SW480 (cell line): Measurements from ENCODE around the gene DIPK1C.

Experiments used
- DNase-seq: peaks from one replicate; pipeline ENCODE4 v3.0.0-alpha.2; 2016; ENCODE audit warnings: low spot score

Gene DIPK1C

DNA sequence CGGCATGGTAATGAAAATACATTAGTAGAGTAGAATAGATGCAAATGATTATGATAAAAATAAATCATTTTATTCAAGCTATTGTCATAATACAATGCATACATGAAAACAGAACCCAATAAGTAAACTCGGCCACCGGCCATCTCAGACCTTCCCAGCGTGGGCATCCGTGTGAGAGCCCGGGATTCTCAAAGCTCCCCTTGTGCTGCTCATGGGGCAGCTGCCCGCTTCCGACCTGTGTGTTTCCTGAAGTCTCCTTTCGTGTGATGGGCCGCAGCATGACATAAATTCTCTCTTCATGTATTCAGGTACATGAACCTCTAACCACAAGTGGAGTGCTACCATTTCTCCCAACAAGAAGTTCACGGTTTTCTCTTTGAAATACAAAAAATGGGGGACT is 25.6 kb upstream of the DIPK1C start:
- no peak for DNase-seq

DNA sequence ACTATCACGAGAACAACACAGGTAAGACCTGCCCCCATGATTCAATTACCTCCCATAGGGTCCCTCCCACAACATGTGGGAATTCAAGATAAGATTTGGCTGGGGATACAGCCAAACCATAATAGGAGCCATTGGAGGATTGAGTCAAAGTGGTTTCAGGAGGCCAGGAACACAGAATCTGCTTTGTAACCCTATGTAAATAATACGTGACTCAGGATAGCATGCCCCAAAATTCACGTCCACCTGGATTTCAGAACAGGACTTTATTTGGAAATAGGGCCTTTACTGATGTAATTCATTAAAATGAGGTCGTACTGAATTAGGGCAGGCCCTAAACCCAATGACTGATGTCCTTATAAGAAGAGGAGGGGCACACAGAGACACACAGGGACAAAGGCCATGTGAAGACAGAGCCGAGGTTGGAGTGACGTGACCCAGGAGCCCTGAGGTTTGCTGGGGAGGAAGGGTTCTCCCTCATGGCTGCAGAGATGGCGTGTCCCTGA is 23.1 kb upstream of the DIPK1C start:
- no peak for DNase-seq

DNA sequence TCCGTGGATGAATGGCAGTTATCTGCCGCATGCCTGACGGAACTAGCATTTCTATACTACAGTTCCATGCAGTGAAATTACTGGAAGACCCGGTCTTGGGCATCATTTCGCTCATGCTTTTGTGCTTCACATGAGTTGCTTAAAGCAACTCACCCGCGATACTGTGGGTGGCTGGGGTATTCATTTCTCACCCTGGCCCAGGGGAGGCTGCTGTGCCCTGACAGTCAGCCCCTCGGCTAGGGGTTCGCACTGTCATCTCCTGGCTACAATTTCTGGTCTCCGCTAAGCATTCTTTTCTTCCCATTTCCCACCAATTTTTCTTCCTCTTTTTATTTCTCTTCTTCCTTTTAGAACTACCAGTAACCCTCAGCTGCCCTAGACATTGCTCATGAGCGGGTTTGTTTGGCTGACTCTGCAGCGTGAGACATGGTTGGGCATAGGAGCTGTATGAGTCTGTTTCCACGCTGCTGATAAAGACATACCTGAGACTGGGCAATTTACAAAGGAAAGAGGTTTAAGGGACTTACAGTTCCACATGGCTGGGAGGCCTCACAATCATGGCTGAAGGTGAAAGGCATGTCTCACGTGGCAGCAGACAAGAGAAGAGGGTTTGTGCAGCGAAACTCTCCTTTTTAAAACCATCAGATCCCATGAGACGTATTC is 22.5 kb upstream of the DIPK1C start:
- no peak for DNase-seq

DNA sequence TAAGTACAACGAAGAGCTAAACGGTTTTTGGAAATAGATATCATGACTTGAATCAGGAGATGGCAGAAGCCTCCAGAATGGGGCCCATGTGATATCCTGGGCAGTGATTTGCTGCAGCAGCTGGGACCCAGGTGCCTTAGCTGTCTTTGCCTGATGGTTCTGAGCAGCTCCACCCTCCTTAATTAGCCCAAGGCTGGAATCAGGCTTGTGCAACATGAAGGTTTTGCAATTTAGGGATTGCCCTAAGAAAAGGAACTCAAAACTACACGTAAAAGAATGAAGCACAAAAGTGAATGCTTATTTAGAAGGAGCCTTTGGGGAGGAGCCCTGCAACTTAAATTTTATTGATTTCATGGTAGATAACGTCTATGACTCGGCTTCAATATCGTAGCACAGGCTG is 21.8 kb upstream of the DIPK1C start:
- no peak for DNase-seq

DNA sequence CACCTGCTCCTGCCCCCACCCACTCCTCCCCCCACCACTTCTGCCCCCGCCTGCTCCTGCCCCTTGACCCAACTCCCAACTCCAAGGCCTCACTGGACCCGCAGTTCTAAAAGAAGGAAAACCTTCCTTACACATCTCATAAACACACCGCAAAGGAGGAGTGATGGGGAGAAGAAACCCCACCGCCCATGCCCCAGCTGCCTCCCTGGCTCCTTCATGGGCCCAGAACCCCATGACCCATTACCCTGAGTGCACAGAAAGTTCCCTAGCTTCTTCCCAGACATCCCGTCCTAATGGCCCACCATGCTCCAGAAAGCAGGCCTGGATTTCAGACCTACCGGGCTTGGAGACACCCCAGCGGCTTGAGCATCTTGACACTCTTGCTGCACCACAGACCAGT is 21.2 kb upstream of the DIPK1C start:
- DNase-seq = no peak

DNA sequence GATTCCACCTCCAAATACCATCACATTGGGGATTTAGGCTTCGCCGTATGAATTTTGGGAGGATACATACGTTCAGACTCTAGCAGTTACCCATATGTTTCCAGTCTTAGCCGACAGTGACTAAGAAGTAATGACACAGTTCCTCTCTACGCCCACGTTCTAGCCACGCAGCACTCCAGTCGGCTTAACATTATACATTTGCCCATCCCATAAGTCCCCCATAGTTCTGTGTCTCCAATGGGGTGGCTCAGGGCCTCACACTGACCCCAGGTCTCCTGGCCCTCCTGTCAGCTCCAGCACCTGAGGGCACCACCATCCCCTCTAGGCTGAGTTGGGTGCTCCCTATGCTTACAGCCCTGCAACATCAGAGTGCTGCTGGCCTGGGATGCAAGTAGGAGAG is 20.7 kb upstream of the DIPK1C start:
- DNase-seq = no peak

DNA sequence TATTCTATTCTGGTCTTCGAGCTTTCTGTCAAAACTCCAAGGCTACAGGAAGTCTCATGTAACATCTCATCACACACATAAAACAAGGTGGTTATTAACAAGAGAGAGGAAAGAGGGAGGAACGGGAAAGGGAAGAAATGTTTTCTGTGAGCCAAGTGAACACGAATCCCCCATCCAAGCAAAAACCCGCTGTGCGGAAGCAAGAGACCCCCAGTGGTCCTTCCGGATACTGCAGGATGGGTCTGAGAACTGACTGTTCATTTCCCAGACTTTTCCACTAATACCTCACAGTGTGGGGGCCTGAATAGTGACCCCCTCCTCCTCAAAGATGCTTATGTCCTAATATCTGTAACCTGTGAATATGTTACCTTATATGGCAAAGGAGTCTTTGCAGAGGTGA is 19.0 kb upstream of the DIPK1C start:
- DNase-seq = no peak

DNA sequence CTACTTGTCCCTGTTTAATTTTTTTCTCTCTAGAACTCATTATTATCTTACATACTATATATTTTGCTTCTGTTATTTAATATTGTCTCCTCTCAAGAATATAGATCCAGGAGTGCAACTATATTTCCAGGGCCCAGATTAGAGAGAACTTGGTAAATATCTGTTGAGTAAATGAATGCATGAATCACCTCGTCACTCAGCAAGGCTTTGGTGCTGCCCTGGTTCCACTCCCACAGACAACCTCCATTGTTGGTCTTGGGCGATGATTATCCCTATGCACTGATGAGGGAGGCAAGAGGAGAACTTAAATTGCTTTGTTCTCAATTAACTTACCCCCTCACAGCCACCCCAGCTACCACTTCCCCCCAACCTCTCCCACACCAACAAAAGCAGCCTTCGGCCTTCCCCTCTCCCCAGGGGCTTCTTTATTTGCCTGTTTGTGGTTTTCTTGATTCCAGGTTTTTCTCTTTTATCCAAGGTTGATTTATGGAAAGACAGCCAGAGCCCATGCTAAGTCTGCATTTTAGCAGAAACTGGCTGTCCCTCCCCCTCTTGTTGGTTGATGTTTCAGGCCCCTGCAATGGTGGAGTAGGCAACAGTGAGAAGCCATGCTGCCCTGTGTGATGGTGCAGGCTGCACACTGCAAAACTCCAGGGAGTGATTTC is 17.0 kb upstream of the DIPK1C start:
- no peak for DNase-seq

DNA sequence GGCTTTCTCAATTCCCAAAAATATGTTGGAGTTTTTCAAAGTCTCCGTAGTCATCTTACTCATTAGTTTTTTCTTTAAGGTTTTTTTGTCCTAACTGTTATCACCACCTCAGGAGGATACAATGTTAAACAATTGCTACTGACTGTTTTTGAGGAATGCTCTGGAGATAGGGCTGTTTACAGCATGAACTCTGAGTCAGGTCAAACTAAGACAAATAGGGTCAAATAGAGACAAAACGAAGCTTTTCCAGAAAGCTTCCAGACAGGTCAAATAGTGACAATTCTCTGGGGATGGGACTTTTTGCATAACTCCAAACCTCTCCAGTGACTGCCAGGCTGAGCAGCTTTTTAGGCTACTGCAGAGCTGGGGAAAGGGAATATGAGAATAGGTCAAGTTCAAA is 15.2 kb upstream of the DIPK1C start:
- no peak for DNase-seq

DNA sequence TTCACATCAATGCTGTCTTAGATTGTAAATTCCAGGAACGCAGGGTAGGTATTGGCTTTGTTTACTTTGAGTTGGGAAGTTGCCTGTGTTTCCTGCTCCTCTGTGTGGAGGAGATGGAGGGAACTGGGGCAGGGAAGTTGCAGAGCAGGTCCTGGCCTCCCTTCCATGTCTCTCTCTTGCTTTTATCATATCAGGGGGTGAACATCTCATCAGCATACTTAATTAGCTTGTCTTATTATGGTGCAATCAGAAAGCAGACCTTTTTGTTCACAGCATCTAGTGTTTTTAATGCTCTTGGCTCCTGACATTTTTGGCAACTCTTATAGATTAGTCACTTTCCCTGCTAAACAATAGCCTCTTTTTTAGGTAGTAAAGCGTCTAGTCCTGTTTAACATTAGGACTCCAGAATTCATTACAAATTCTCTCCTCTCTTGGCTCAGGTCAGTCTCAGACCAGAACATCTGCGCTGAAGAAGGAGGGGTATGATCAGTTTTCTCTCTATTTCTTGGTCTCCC is 11.5 kb upstream of the DIPK1C start:
- DNase-seq = no peak

DNA sequence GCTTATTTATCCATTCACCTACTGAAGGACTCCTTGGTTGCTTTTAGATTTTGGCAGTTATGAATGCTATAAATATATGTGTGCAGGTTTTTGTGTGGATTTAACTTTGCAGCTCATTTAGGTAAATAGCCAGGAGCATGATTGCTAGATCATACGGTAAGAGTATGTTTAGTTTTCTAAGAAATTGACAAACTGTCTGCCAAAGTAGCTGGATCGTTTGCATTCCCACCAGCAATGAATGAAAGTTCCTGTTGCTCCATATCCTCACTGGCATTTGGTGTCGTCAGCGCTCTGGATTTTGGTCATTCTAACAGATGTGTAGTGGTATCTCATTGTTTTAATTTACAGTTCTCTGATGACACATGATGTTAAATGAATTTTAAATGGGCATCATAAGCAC is 8.7 kb upstream of the DIPK1C start:
- DNase-seq = no peak

DNA sequence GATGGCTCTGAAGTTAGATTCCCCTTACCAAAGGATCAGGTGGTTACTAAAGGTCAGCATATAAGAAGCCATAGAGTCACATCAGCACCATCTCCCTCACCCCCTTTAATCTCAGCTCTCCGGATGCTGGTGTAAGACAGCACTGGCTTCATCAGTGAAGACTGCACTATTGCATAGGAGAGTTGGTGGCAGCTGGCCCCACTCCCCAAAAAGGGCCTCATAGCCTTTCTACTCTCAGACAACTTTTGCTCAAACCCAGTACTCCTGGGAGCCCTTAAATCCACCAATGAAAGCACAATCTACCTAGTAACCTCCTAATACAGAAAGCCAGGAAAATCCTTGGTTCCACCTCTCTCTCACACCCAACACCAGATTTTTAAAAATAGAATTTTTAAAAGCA is 6.9 kb upstream of the DIPK1C start:
- DNase-seq = no peak

DNA sequence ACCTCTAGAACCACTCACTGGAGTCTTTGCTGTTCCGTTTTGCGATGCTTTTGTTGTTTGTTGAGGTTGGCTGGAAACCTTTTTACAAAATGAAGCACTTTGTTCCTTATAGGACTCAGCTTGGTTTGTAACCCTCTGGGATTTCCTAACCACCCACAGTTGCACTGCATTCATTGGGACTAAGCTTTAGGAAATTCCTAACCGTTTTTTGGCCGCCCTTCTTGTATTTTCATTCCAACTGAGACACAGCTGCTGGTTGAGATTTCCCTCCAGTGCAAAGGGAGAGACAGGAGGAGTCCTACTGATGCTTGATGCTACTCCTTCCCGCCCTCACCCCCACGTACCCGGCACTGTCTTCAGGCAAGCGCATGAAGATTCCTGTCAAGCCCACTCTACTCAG is 6.1 kb upstream of the DIPK1C start:
- DNase-seq = no peak

DNA sequence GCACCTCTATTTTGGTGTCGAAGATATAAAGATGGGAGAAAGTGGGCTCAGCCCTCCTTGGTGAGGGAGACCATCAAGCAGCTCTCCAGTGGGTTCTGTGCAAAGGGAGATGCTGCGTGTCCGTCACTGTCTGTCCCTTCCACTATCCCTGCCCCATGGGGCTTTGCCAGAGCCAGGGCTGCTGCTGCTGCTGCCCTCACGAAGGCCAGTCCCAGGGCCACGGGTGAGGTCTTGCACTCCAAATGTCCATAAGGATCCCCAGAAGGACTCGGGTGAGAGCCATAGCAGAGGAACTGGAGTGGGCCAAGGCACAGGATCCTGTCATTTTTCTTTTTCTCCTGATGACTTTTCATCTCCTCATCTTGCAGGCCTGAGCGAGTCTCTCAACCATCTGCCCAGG is 3.7 kb upstream of the DIPK1C start:
- no peak for DNase-seq

DNA sequence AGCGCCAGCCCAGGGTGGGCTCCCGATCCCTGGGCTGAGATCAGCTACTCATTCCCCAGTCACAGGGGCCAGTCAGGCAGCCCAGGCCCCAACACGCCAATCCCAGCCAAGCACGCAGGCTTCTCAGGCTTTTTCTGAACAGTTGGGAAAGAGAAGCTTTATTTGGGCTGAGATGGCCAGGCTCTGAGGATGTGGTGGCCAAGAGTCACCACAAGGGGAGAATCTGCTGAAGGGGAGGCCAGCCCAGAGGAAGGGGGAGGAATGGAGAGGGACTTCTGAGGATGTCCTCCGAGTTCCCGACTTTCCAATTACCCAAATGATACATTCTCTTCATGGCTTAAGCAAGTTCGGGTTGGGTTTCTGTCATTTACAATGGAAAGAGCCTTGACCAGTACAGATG is 2.8 kb upstream of the DIPK1C start:
- no peak for DNase-seq

DNA sequence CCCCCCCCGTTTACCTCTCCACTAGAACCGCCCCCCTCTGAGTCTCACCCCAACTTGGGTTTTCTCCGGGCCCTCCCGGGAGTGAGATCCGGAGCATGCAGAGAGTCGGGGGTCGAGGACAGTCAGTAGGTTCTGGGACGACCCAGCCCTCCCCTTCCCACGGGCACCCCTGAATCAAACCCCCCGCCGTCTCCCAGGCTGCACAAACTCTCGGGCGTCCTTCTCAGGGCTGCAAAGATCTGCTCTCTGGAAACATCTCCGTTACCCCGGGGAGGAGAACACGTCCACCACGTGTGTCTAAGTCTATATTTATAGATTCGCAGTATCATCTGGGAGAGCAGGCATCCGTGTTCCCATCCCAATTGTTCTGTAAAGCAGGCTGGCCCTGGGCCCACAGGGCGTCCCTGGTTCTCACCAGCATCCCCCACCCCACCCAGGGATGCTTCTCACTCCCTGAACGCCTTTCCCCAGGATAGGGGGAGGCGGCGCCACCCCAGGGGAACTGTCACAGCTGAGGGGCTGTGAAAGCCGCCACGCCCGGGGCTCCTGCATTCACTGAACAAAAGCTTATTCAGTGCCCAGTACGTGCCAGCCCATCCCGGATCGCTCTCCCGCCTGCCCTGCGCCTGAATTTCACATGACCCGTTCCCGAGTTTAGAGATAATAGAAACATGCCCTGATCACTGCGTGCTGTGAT is 765 bp upstream of the DIPK1C start:
- DNase-seq = no peak

DNA sequence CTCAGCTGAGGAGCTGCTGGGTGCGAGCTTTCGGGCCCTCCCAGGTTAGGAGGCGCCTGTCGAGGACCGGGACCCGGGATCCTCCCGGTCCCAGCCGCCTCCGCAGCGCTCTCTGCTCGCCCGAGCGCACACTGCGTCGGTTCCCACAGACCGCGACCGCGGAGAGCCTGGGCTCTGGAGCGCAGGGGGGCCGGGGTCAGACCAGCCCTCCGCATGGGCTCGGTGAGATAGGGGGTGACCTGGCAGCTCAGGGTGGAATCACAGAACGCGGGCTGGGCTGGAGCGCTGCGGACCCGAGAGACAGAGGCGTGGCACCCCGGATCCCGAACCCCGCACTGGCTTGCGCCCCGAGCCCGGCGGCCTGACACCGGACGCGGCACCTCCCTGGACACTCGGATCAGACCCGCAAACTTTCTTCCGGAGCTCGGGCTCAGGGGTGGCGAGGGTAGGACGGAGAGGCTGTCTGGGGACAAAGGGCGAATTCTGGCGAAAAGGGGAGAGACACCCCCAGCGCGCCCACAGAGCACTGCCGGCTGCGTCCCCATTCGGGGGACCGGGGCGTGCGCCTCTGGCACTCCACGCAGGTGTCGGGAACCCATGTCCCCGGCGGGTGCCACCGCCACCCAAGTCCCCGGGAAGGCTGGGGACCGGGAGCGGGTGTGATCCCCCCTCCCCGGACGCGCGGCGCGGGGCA is 612 bp downstream of the DIPK1C start:
- no peak for DNase-seq

DNA sequence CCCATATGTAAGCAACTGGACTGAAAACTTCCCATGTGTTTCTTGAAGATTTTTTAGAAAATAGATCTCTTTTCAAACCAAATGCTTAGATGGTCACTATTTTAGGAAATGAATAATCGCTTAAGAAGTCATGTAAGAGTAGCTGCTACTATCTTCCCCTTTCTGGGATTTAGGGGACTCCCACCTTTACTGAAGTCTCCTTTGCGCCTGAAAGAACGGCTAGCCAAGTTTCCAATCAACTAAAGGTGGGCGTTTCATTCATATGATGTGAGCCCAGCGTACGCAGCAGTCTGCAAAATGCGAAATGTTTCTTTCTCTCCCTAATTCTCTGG is 1.1 kb downstream of the DIPK1C start:
- DNase-seq = no peak

DNA sequence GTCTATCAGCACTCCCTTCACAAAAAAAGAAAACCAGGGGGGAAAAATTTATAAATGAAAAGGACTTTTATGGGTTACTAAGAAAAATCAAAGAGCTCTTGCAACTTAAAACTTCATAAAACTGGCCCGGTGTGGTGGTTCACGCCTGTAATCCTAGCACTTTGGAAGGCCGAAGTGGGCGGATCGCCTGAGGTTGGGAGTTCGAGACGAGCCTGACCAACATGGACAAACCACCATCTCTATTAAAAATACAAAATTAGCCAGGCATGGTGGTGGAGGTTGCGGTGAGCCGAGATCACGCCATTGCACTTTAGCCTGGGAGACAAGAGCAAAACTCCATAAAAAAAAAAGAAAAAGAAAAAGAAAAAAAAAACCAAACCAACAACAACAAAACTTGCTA is 1.7 kb downstream of the DIPK1C start:
- DNase-seq = no peak

DNA sequence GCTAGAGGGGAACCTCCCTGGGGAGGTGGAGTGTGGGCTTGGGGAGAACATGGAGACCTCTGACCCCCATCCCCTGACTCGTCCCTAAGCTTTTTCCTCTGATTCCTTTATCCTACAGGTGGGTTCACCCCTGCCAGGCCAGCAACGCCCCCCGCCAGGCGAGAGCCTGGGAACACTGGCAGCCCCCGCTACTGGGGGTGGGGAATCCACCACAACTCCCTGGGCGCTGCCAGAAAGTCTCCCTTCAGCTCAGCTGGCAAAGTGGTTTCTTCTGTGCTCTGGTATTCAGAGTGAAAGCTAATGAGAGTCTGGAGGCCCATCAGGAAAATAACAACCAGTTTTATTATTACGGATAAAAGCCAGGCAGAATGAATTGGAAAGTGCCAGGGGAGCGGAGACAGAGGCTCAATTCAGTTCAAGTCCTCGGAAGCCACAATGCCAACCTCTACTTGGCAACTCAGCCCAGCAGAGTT is 2.8 kb downstream of the DIPK1C start:
- no peak for DNase-seq

DNA sequence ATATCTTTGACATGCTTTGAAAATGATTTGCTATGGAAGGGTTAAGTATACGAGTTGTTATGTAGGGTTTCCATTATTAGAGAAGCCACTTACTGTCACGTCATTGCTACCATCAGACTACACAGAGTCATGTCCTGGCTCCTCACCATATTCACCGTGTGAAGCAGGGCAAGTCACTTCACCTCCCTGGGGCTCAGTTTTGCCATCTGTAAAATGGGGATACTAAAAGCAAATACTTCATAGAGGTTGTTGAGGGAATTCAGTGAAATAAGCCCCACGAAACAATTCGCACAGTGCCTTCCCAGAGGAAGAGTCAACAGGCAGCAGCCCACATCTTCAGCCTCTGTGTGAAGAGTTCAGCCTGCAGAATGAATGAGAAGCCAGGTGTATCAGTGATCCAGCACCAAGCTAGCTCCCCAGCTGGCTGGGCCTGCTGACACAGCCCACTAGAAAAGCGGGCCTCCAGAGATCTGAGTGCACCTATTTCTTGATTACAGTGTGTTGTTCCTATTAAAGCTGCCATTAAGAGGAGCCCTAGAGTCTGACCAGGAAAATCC is 3.4 kb downstream of the DIPK1C start:
- DNase-seq = no peak

DNA sequence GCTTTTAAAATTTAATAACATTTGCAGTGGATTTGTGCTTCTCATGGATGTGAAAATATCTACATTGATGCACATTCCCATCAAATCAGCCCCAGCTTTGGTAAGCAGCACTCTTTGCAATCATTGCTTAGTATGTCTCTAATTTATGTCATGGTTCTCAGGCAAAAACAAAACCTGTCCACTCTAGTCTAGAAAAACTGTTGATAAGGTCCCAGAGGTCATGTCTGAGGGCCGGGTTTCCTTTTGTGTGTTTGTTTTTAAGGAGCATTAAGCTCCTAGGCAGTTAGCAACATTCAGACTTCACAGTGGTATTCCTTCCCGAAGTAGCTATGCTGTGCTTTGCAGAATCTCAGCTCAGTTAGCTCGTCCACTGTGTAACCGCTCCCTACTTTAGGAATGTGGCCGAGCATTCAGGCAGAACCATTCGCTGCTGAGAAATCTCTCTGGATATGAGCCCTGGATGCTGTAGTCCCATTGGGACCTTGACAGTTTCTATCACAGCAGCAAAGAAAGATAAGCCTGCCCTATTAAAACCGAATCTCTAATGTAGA is 4.0 kb downstream of the DIPK1C start:
- no peak for DNase-seq
